Subcutaneous abdominal adipose tissue (tissue), 5 donors: ENCODE results near the gene SPECC1L.
"Not testable (repeated sequence)": the region's sequence is repeated elsewhere in the genome, so short reads cannot be mapped to it uniquely, and the experiment has no call there.

Experiments
- H3K27ac ChIP-seq: one replicate; pipeline ENCODE4 v1.7.0; 2013; ENCODE audit warnings: low read depth, mild to moderate bottlenecking, inconsistent platforms, low read length, moderate library complexity
- H3K27me3 ChIP-seq, 5 donors: one replicate each; pipeline ENCODE4 v1.7.0; 2013; ENCODE audit warnings: low read length in 5 of 5, inconsistent platforms in 1 of 5; ENCODE audit not compliant: control insufficient read depth in 5 of 5, insufficient read depth in 4 of 5
- H3K36me3 ChIP-seq, 5 donors: one replicate each; pipeline ENCODE4 v1.7.0; 2013; ENCODE audit warnings: low read length in 5 of 5; ENCODE audit not compliant: control insufficient read depth in 5 of 5, insufficient read depth in 5 of 5
- H3K4me1 ChIP-seq, 5 donors: one replicate each; pipeline ENCODE4 v1.7.0; 2013; ENCODE audit warnings: low read length in 5 of 5, mild to moderate bottlenecking in 3 of 5, moderate library complexity in 1 of 5; ENCODE audit not compliant: control insufficient read depth in 5 of 5, insufficient read depth in 5 of 5
- H3K4me3 ChIP-seq, 5 donors: one replicate each; pipeline ENCODE4 v1.7.0; 2013; ENCODE audit warnings: low read length in 5 of 5, low read depth in 1 of 5
- H3K9ac ChIP-seq, 5 donors: one replicate each; pipeline ENCODE4 v1.7.0; 2013; ENCODE audit warnings: low read length in 5 of 5, mild to moderate bottlenecking in 4 of 5, moderate library complexity in 3 of 5
- H3K9me3 ChIP-seq, 5 donors: one replicate each; pipeline ENCODE4 v1.7.0; 2013; ENCODE audit warnings: low read length in 5 of 5; ENCODE audit not compliant: control insufficient read depth in 5 of 5
- donor health status: healthy.
- donor health status: healthy.
- donor health status: healthy.
- donor health status: healthy.
- donor health status: healthy.

The SPECC1L gene

GRCh38 chr22:24282401-24282800, 11.8 kb downstream of the SPECC1L start:
- no peaks in the 10 kb centered on the region for H3K36me3 ChIP-seq
- H3K4me3 ChIP-seq: no peak overlapping the region
- peaks cover 0 to 19% (median 16%) of the 10 kb centered on the region in 5 donors for H3K4me1 ChIP-seq
- H3K9ac ChIP-seq: no peak overlapping the region
- no peaks in the 10 kb centered on the region for H3K9me3 ChIP-seq
- H3K27ac ChIP-seq: no peak overlapping the region
- H3K27me3 ChIP-seq: no peaks in the 10 kb centered on the region

GRCh38 chr22:24284747-24285203, 14.1 kb downstream of the SPECC1L start:
- Histone ChIP-seq H3K27ac (no peak overlapping the region), H3K4me1 (peaks cover 3 to 40% (median 27%) of the 10 kb centered on the region in 5 donors), H3K9me3 (no peaks in the 10 kb centered on the region), H3K9ac (peak overlapping the region in 1 of 5 donors; percentile 31), H3K36me3 (no peaks in the 10 kb centered on the region), H3K4me3 (no peak overlapping the region), H3K27me3 (no peaks in the 10 kb centered on the region)

- H3K9ac ChIP-seq: no peak overlapping the region
- H3K27me3 ChIP-seq: no peaks in the 10 kb centered on the region
- H3K4me1 ChIP-seq: peaks cover 6 to 44% (median 32%) of the 10 kb centered on the region in 5 donors
- H3K4me3 ChIP-seq: no peak overlapping the region
- H3K27ac ChIP-seq: no peak overlapping the region
- no peaks in the 10 kb centered on the region for H3K36me3 ChIP-seq
- no peaks in the 10 kb centered on the region for H3K9me3 ChIP-seq
Measured at GRCh38 chr22:24285245-24285644, 14.6 kb downstream of the SPECC1L start.

- not testable (repeated sequence) for H3K36me3 ChIP-seq, H3K27ac ChIP-seq, H3K9me3 ChIP-seq, H3K4me3 ChIP-seq, H3K27me3 ChIP-seq, H3K9ac ChIP-seq
- H3K4me1 ChIP-seq: peaks cover 6 to 64% (median 50%) of the 10 kb centered on the region in 5 donors
Measured at GRCh38 chr22:24287212-24287611, 16.6 kb downstream of the SPECC1L start.

GRCh38 chr22:24287801-24288200, 17.2 kb downstream of the SPECC1L start:
- H3K36me3 ChIP-seq, H3K4me3 ChIP-seq, H3K9ac ChIP-seq, H3K9me3 ChIP-seq, H3K27me3 ChIP-seq: not testable (repeated sequence)
- Histone ChIP-seq H3K27ac (peak overlapping the region; percentile 85), H3K4me1 (peaks cover 6 to 65% (median 50%) of the 10 kb centered on the region in 5 donors)

GRCh38 chr22:24289114-24289513, 18.5 kb downstream of the SPECC1L start:
- H3K27ac ChIP-seq: peak overlapping the region; percentile 85
- H3K4me3 ChIP-seq: no peak overlapping the region
- no peaks in the 10 kb centered on the region for H3K9me3 ChIP-seq
- no peaks in the 10 kb centered on the region for H3K27me3 ChIP-seq
- peaks cover 6 to 65% (median 46%) of the 10 kb centered on the region in 5 donors for H3K4me1 ChIP-seq
- H3K36me3 ChIP-seq: no peaks in the 10 kb centered on the region
- peak overlapping the region in 3 of 5 donors; percentile 6 to 19 (median 17) for H3K9ac ChIP-seq

- H3K27me3 ChIP-seq: no peaks in the 10 kb centered on the region
- H3K36me3 ChIP-seq: no peaks in the 10 kb centered on the region
- H3K27ac ChIP-seq: peak overlapping the region; percentile 85
- peaks cover 6 to 63% (median 45%) of the 10 kb centered on the region in 5 donors for H3K4me1 ChIP-seq
- H3K9me3 ChIP-seq: no peaks in the 10 kb centered on the region
- H3K9ac ChIP-seq: peak overlapping the region in 4 of 5 donors; percentile 6 to 21 (median 17)
- H3K4me3 ChIP-seq: peak overlapping the region in 3 of 5 donors; percentile 17 to 40 (median 17)
Measured at GRCh38 chr22:24289741-24290163, 19.1 kb downstream of the SPECC1L start.

GRCh38 chr22:24290459-24290858, 19.8 kb downstream of the SPECC1L start:
- H3K36me3 ChIP-seq: no peaks in the 10 kb centered on the region
- no peaks in the 10 kb centered on the region for H3K9me3 ChIP-seq
- H3K27ac ChIP-seq: peak overlapping the region; percentile 85
- H3K4me3 ChIP-seq: no peak overlapping the region
- H3K27me3 ChIP-seq: no peaks in the 10 kb centered on the region
- H3K9ac ChIP-seq: peak overlapping the region; percentile 6 to 40 (median 21)
- peaks cover 6 to 56% (median 41%) of the 10 kb centered on the region in 5 donors for H3K4me1 ChIP-seq

GRCh38 chr22:24291515-24292201, 21.0 kb downstream of the SPECC1L start:
- Histone ChIP-seq H3K4me1 (peaks cover 6 to 51% (median 36%) of the 10 kb centered on the region in 5 donors), H3K27ac (peak overlapping the region; percentile 85), H3K27me3 (no peaks in the 10 kb centered on the region), H3K9me3 (no peaks in the 10 kb centered on the region), H3K36me3 (no peaks in the 10 kb centered on the region), H3K4me3 (no peak overlapping the region), H3K9ac (peak overlapping the region in 1 of 5 donors; percentile 40)

GRCh38 chr22:24292202-24292830, 21.7 kb downstream of the SPECC1L start:
- not testable (repeated sequence) for H3K27me3 ChIP-seq, H3K36me3 ChIP-seq, H3K9me3 ChIP-seq, H3K4me3 ChIP-seq
- H3K27ac ChIP-seq: peak overlapping the region; percentile 85
- H3K9ac ChIP-seq: peak overlapping the region in 1 of 5 donors; percentile 40
- H3K4me1 ChIP-seq: peaks cover 6 to 47% (median 36%) of the 10 kb centered on the region in 5 donors
